ENCODE data around the gene B4GALNT1. TPM values are rescaled to one million over a fixed set of nuclear protein-coding genes. Genes with fewer than 3 reads are reported as not detected.

B4GALNT1 gene
- total RNA-seq, 4 donors from 2014 or later: 0.38 to 0.48 (median 0.42) TPM; not detected in 1

- WGBS: 85% methylated on average over 6 of the region's 8 CpGs
- no peak overlapping the region for H3K27ac ChIP-seq
- DNase-seq (ENCODE audit: low spot score in 2 of 2): peak in 1 of 2 donors; percentile 37
- no peak for TF ChIP-seq POLR2A (IDR thresholded peaks at IDR 0.05)
- no peak for TF ChIP-seq EP300 (IDR thresholded peaks at IDR 0.05)
- TF ChIP-seq POLR2AphosphoS5 (IDR thresholded peaks at IDR 0.05): no peak
- no peak for TF ChIP-seq CTCF (IDR thresholded peaks at IDR 0.05)
- H3K4me1 ChIP-seq: peaks cover 28% of the 10 kb centered on the region
- H3K27me3 ChIP-seq: peaks cover 94% of the 10 kb centered on the region
- no peak overlapping the region for H3K4me3 ChIP-seq
- H3K36me3 ChIP-seq: no peaks in the 10 kb centered on the region
- no peaks in the 10 kb centered on the region for H3K9me3 ChIP-seq
These were observed 8.4 kb downstream of the B4GALNT1 start for GRCh38 chr12:57624441-57625220.

GRCh38 chr12:57623811-57624390 lies 9.1 kb downstream of the B4GALNT1 start:
- Histone ChIP-seq H3K27ac (no peak overlapping the region), H3K4me1 (peaks cover 33% of the 10 kb centered on the region), H3K9me3 (no peaks in the 10 kb centered on the region), H3K4me3 (no peak overlapping the region), H3K36me3 (no peaks in the 10 kb centered on the region), H3K27me3 (peaks cover 97% of the 10 kb centered on the region)
- DNase-seq (ENCODE audit: low spot score in 2 of 2): no peak
- TF ChIP-seq EP300 (IDR thresholded peaks at IDR 0.05): no peak
- TF ChIP-seq POLR2AphosphoS5 (IDR thresholded peaks at IDR 0.05): no peak
- TF ChIP-seq POLR2A (IDR thresholded peaks at IDR 0.05): no peak
- TF ChIP-seq CTCF (IDR thresholded peaks at IDR 0.05): no peak
- WGBS: 66% methylated on average over 5 of the region's 5 CpGs

- no peaks in the 10 kb centered on the region for H3K9me3 ChIP-seq
- no peak overlapping the region for H3K27ac ChIP-seq
- no peak for TF ChIP-seq POLR2AphosphoS5 (IDR thresholded peaks at IDR 0.05)
- TF ChIP-seq EP300 (IDR thresholded peaks at IDR 0.05): no peak
- TF ChIP-seq POLR2A (IDR thresholded peaks at IDR 0.05): no peak
- TF ChIP-seq CTCF (IDR thresholded peaks at IDR 0.05): no peak
- no peak overlapping the region for H3K4me3 ChIP-seq
- peaks cover 33% of the 10 kb centered on the region for H3K4me1 ChIP-seq
- peaks cover 95% of the 10 kb centered on the region for H3K27me3 ChIP-seq
- 84% methylated on average over 2 of the region's 2 CpGs for WGBS
- DNase-seq (ENCODE audit: low spot score in 2 of 2): no peak
- no peaks in the 10 kb centered on the region for H3K36me3 ChIP-seq
These were observed 9.6 kb downstream of the B4GALNT1 start for GRCh38 chr12:57623385-57623784.

GRCh38 chr12:57622293-57623245 lies 10.4 kb downstream of the B4GALNT1 start:
- Histone ChIP-seq H3K27me3 (peaks cover 90% of the 10 kb centered on the region), H3K9me3 (no peaks in the 10 kb centered on the region), H3K4me3 (no peak overlapping the region), H3K27ac (no peak overlapping the region), H3K4me1 (peaks cover 27% of the 10 kb centered on the region), H3K36me3 (no peaks in the 10 kb centered on the region)
- DNase-seq (ENCODE audit: low spot score in 2 of 2): peak in 1 of 2 donors; percentile 64
- TF ChIP-seq CTCF (IDR thresholded peaks at IDR 0.05): no peak
- no peak for TF ChIP-seq EP300 (IDR thresholded peaks at IDR 0.05)
- no peak for TF ChIP-seq POLR2A (IDR thresholded peaks at IDR 0.05)
- no peak for TF ChIP-seq POLR2AphosphoS5 (IDR thresholded peaks at IDR 0.05)
- WGBS: 82% methylated on average over 9 of the region's 9 CpGs
